Measurements from ENCODE around the gene HINT3.
"Not testable (repeated sequence)": the region's sequence is repeated elsewhere in the genome, so short reads cannot be mapped to it uniquely, and the experiment has no call there.

The HINT3 gene

GRCh38 chr6:126010040-126010439 is 53.5 kb downstream of the HINT3 start:
- no peak for DNase-seq

GRCh38 chr6:126015863-126016262 is 59.3 kb downstream of the HINT3 start:
- no peak for DNase-seq

- no peak for DNase-seq
Observed at GRCh38 chr6:126016591-126016990, 60.0 kb downstream of the HINT3 start.

- DNase-seq: no peak
Observed at GRCh38 chr6:126017668-126018067, 61.1 kb downstream of the HINT3 start.

- no peak for DNase-seq
Observed at GRCh38 chr6:126020305-126021050, 63.9 kb downstream of the HINT3 start.

GRCh38 chr6:126023474-126023873 is 66.9 kb downstream of the HINT3 start:
- DNase-seq: not testable (repeated sequence)

- no peak for DNase-seq
Observed at GRCh38 chr6:126026001-126026400, 69.4 kb downstream of the HINT3 start.

GRCh38 chr6:126027601-126028000 is 71.0 kb downstream of the HINT3 start:
- no peak for DNase-seq

All from NK-92 treated with Interleukin-12 subunit alpha and Interleukin-12 subunit beta, amount 100 ng/mL, for 24 hours (cell line).